Neural crest cell (in vitro differentiated cells): ENCODE measurements around the gene MYO5C. TPM values are rescaled to one million over a fixed set of nuclear protein-coding genes. Genes with fewer than 3 reads are reported as not detected.

Source experiments
- DNase-seq: peaks from one replicate; pipeline ENCODE4 v3.0.0; 2021; ENCODE audit warnings: low read depth, mixed read lengths, low spot score
- H3K27ac Mint-ChIP-seq: one replicate; pipeline ENCODE4 v1.8.0; 2021; ENCODE audit warnings: mild to moderate bottlenecking, mixed read lengths; ENCODE audit not compliant: unreplicated experiment
- H3K27me3 Mint-ChIP-seq: 2 replicates; pipeline ENCODE4 v1.8.0; 2021; ENCODE audit warnings: low read depth, mild to moderate bottlenecking, mixed read lengths
- H3K36me3 Mint-ChIP-seq: 2 replicates; pipeline ENCODE4 v1.8.0; 2021; ENCODE audit warnings: low read depth, mild to moderate bottlenecking, mixed read lengths
- H3K4me1 Mint-ChIP-seq: 2 replicates; pipeline ENCODE4 v1.8.0; 2021; ENCODE audit warnings: mixed read lengths
- H3K4me3 Mint-ChIP-seq: one replicate; pipeline ENCODE4 v1.8.0; 2021; ENCODE audit warnings: mild to moderate bottlenecking, mixed read lengths
- H3K9me3 Mint-ChIP-seq: 2 replicates; pipeline ENCODE4 v1.8.0; 2021; ENCODE audit warnings: mixed read lengths
- microRNA-seq: library from miRNA; unstranded; fragments of <30 nt; microRNA quantifications from one replicate; pipeline ENCODE4, GENCODE V29; 2020
- total RNA-seq: library from RNA; stranded (reverse); gene quantifications from 2 replicates; pipeline ENCODE4 v1.2.1, GENCODE V29; 2021
- TF ChIP-seq, protein P1 (sequence below): fragments of 200-600 bp; sonication (generic); conservative IDR thresholded peaks from 2 replicates; pipeline ENCODE4 v1.5.0; 2021; ENCODE audit warnings: antibody characterized with exemption, mild to moderate bottlenecking

MYO5C gene
- total RNA-seq, 1 donor from 2014 or later: 7.7 TPM

DNA sequence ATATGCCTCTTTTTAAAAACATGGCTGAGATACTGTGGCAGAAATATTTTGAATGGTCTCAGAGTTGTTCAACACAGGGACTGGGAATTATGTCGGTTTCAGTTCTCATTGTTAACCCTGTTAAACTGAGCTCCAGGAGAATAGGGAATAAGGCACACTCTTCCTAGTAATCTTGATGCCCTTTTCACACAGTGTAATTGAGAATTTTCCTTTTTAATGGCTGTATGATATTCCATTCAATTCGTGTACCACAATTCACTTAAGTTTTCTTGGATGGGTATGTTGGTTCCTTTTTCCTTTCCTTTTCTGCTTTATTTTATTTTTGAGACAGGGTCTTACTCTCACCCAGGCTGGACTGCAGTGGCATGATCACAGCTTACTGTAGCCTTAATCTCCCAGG lies 149.3 kb downstream of the MYO5C start:
- Mint-ChIP-seq H3K27me3 (no peaks in the 10 kb centered on the region), H3K4me1 (no peaks in the 10 kb centered on the region), H3K9me3 (no peaks in the 10 kb centered on the region), H3K27ac (no peak overlapping the region), H3K36me3 (peaks cover 7% of the 10 kb centered on the region), H3K4me3 (no peak overlapping the region)
- TF ChIP-seq, protein P1, sequence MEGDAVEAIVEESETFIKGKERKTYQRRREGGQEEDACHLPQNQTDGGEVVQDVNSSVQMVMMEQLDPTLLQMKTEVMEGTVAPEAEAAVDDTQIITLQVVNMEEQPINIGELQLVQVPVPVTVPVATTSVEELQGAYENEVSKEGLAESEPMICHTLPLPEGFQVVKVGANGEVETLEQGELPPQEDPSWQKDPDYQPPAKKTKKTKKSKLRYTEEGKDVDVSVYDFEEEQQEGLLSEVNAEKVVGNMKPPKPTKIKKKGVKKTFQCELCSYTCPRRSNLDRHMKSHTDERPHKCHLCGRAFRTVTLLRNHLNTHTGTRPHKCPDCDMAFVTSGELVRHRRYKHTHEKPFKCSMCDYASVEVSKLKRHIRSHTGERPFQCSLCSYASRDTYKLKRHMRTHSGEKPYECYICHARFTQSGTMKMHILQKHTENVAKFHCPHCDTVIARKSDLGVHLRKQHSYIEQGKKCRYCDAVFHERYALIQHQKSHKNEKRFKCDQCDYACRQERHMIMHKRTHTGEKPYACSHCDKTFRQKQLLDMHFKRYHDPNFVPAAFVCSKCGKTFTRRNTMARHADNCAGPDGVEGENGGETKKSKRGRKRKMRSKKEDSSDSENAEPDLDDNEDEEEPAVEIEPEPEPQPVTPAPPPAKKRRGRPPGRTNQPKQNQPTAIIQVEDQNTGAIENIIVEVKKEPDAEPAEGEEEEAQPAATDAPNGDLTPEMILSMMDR: no peak
- DNase-seq: no peak

DNA sequence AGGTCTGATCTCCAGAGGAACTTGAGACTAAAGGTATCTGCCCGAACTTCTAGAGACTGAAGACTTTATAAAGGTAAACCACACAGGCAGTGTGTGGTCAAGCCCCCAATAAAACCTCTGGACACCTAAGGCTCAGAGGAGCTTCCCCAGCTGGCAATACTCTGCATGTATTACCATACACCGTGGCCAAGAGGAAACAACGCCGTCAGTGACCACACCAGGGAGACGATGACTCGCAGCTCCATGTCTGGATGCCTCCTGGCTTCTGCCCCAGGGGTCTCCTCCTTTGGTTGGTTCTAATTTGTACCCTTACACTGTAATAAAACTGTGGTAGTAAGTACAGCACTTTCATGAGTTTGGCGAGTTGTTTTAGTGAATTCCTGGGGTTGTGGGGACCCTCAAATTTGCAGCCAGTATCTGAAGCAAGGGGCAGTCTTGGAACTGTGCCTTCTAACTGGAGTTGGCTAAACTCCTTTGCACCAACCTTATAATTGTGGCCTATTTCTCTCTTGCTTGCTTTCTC lies 150.9 kb downstream of the MYO5C start:
- DNase-seq: no peak
- Mint-ChIP-seq H3K36me3 (peaks cover 7% of the 10 kb centered on the region), H3K27me3 (no peaks in the 10 kb centered on the region), H3K9me3 (no peaks in the 10 kb centered on the region), H3K27ac (no peak overlapping the region), H3K4me1 (peaks cover 4% of the 10 kb centered on the region), H3K4me3 (no peak overlapping the region)
- TF ChIP-seq, protein P1: no peak

DNA sequence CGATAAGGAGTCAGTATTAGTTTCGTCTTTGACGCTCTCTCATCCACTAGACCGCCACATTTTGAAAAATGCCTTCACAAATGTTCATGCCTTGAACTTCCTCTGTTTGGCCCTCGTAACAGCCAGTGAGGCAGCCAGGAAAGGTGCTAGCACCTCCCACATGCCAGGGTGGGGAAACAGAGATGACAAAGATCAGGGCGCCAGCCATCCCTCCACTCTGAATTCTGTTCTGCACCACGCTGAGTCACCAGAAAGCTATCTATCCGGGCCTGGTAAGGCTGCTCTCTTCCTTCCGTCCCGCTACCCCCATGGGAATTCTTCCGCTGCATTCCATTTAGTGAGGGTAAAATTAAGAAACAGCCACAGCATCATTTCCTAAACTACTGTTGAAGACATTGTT lies 151.7 kb downstream of the MYO5C start:
- H3K27ac Mint-ChIP-seq: no peak overlapping the region
- no peaks in the 10 kb centered on the region for H3K27me3 Mint-ChIP-seq

More for the DNA sequence above, 151.7 kb downstream of the MYO5C start:
- H3K4me3 Mint-ChIP-seq: no peak overlapping the region
- TF ChIP-seq, protein P1: no peak
- no peaks in the 10 kb centered on the region for H3K9me3 Mint-ChIP-seq
- peaks cover 7% of the 10 kb centered on the region for H3K36me3 Mint-ChIP-seq
- peaks cover 9% of the 10 kb centered on the region for H3K4me1 Mint-ChIP-seq
- DNase-seq: no peak

Small RNAs within 50 kb of the gene (microRNA-seq; reads per million reads assigned to microRNA genes)
- gene MIR1266: 5.3 reads per million

Other genes with a start within 250 kb of the MYO5C start
- not detected in 2 replicates for gene BCL2L10, start 183.0 kb downstream of the MYO5C start, total RNA-seq
- gene GNB5, start 104.4 kb downstream of the MYO5C start, total RNA-seq: 15.8 and 16.7 TPM in 2 replicates
- gene MYO5A, start 233.1 kb upstream of the MYO5C start, total RNA-seq: 27.1 and 29.1 TPM in 2 replicates